Activated naive CD4-positive, alpha-beta T cell treated with anti-CD3 and anti-CD28 coated beads, Interleukin-2, amount 10 ng/mL, durations not matched to agents 7 days and 5 days (primary cell): ENCODE data around the gene SMAD6.
A peak's percentile ranks its signal among the peaks of the same experiment; 100 is the strongest.

Experiments used
- CTCF ChIA-PET: fragments of 350-600 bp; sonication (Branson Sonifier 250); formaldehyde crosslinking; loops from one replicate; lab custom pipeline; 2021; ENCODE audit warnings: antibody characterized with exemption; lab: Charles Lee
- DNase-seq: peaks from one replicate; pipeline ENCODE4 v3.0.0-alpha.2; 2020
- H3K27ac Mint-ChIP-seq: one replicate; pipeline ENCODE4 v1.8.0; 2021; ENCODE audit warnings: mild to moderate bottlenecking, moderate library complexity, mixed read lengths
- H3K27me3 Mint-ChIP-seq: one replicate; pipeline ENCODE4 v1.8.0; 2021; ENCODE audit warnings: mild to moderate bottlenecking, mixed read lengths
- H3K36me3 Mint-ChIP-seq: one replicate; pipeline ENCODE4 v1.8.0; 2021; ENCODE audit warnings: mixed read lengths
- H3K4me1 Mint-ChIP-seq: one replicate; pipeline ENCODE4 v1.8.0; 2021; ENCODE audit warnings: mixed read lengths
- H3K4me3 Mint-ChIP-seq: one replicate; pipeline ENCODE4 v1.8.0; 2021; ENCODE audit warnings: mild to moderate bottlenecking, moderate library complexity, mixed read lengths
- H3K9me3 Mint-ChIP-seq: one replicate; pipeline ENCODE4 v1.8.0; 2021; ENCODE audit warnings: mixed read lengths

The SMAD6 gene

GRCh38 chr15:66784174-66784573, 82.1 kb downstream of the SMAD6 start:
- Mint-ChIP-seq H3K27me3 (peaks cover 24% of the 10 kb centered on the region), H3K36me3 (no peaks in the 10 kb centered on the region), H3K4me1 (no peaks in the 10 kb centered on the region), H3K4me3 (no peak overlapping the region), H3K9me3 (no peaks in the 10 kb centered on the region), H3K27ac (no peak overlapping the region)
- CTCF ChIA-PET, result no interaction called here
- DNase-seq, result no peak

DNA sequence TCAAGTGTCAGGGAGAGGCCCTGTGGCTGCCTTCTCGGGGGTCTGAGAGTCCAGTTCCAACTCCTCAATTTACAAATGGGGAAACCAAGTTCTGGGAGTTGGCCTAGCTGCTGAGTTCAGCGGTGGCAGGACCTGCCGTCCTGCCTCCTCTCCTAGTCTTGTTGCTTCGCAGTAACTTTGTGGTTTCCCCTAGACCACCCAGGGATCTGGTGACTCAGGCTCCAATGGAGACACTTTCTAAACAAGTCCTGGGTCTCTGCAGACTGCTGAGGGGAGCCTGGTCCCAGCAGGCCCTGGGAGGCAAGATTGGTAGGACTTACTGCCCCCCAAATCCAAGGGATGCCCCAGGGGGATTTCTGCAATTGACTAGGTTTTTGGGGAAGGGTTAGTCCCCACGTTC, 83.6 kb downstream of the SMAD6 start:
- Mint-ChIP-seq H3K9me3 (no peaks in the 10 kb centered on the region), H3K4me1 (no peaks in the 10 kb centered on the region), H3K27ac (no peak overlapping the region), H3K4me3 (no peak overlapping the region), H3K27me3 (peaks cover 31% of the 10 kb centered on the region), H3K36me3 (no peaks in the 10 kb centered on the region)
- CTCF ChIA-PET, result interaction anchor here (1.0 kb wide), 1 partner anchor 67 kb away, joined by 3 read pairs; no protein-coding TSS in a partner anchor
- DNase-seq, result no peak

- no peaks in the 10 kb centered on the region for H3K4me1 Mint-ChIP-seq
- CTCF ChIA-PET, result no interaction called here
- no peak overlapping the region for H3K27ac Mint-ChIP-seq
- no peaks in the 10 kb centered on the region for H3K36me3 Mint-ChIP-seq
- no peaks in the 10 kb centered on the region for H3K9me3 Mint-ChIP-seq
- DNase-seq, result no peak
- no peak overlapping the region for H3K4me3 Mint-ChIP-seq
- H3K27me3 Mint-ChIP-seq, result peaks cover 34% of the 10 kb centered on the region
Measured at GRCh38 chr15:66786222-66786621, 84.2 kb downstream of the SMAD6 start.

DNA sequence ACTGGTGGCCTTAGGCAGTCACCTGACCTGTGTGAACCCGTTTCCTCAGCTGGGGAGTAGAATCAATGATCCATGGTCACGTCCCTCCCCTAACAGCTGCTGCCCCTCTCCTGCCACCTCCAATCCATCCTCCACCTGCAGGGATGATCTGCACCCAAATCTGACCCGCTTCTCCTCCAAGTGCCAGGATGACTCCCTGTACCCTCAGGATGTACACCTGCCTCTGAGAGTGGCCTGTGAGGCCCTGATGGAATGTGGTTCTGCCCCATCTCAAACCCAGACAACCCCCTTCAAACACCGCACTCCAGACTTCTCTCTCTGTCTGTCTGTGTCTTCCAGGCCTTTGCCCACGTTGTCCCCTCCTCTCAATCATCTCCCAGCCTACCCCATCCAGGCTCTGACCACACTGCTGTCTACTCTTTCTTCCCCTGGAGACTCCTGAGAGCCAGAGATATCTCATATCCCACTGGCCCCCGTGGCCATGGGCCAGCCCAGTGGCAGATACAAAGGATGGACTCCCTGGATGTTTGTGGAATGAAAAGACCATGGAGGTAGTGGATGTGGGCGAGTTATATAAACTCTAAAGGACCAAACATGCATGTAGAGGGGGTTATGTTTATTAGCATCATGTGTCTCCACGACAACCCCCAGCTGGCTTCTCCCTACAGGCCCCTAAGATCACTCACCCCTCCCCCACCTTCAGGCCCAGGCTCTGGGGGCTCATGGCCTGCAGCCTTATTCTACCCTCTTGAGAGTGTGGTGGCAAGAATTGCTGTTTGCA, 84.9 kb downstream of the SMAD6 start:
- H3K9me3 Mint-ChIP-seq, result no peaks in the 10 kb centered on the region
- peaks cover 38% of the 10 kb centered on the region for H3K27me3 Mint-ChIP-seq
- H3K4me1 Mint-ChIP-seq, result no peaks in the 10 kb centered on the region
- DNase-seq, result peak; percentile 13
- H3K27ac Mint-ChIP-seq, result no peak overlapping the region
- H3K4me3 Mint-ChIP-seq, result no peak overlapping the region
- CTCF ChIA-PET, result no interaction called here
- H3K36me3 Mint-ChIP-seq, result no peaks in the 10 kb centered on the region

GRCh38 chr15:66787489-66787871, 85.4 kb downstream of the SMAD6 start:
- Mint-ChIP-seq H3K27me3 (peaks cover 36% of the 10 kb centered on the region), H3K9me3 (no peaks in the 10 kb centered on the region), H3K4me1 (no peaks in the 10 kb centered on the region), H3K4me3 (no peak overlapping the region), H3K36me3 (no peaks in the 10 kb centered on the region), H3K27ac (no peak overlapping the region)
- CTCF ChIA-PET, result no interaction called here
- peak; percentile 6 for DNase-seq

DNA sequence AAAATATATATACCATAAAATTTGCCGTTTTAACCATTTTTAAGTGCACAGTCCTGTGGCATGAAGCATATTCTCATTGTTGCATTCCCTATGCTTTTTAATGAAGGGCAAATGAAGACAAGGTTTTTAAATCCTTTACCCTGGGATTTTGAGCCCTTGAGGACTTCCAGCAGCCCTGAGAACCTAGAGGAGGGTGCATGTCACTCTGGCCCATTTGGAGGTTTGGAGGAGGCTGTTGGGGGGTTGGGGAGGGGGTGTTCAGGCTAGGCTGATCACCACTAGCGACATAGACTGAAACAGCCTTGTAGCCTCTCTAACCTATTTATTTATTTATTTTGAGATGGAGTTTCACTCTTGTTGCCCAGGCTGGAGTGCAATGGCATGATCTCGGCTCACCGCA, 86.0 kb downstream of the SMAD6 start:
- H3K36me3 Mint-ChIP-seq, result no peaks in the 10 kb centered on the region
- CTCF ChIA-PET, result interaction anchor here (2.6 kb wide), 1 partner anchor 64 kb away, joined by 12 read pairs; no protein-coding TSS in a partner anchor
- no peaks in the 10 kb centered on the region for H3K4me1 Mint-ChIP-seq

GRCh38 chr15:66789029-66790025, 87.3 kb downstream of the SMAD6 start:
- H3K9me3 Mint-ChIP-seq, result no peaks in the 10 kb centered on the region
- H3K4me1 Mint-ChIP-seq, result no peaks in the 10 kb centered on the region
- DNase-seq, result no peak
- CTCF ChIA-PET, result interaction anchor here (0.7 to 2.6 kb wide), 2 partner anchors 9 to 63 kb away, joined by 3 to 12 read pairs; no protein-coding TSS in a partner anchor
- H3K27me3 Mint-ChIP-seq, result peaks cover 35% of the 10 kb centered on the region
- H3K27ac Mint-ChIP-seq, result no peak overlapping the region
- H3K36me3 Mint-ChIP-seq, result no peaks in the 10 kb centered on the region
- no peak overlapping the region for H3K4me3 Mint-ChIP-seq

More for the DNA sequence above, 86.0 kb downstream of the SMAD6 start:
- no peaks in the 10 kb centered on the region for H3K9me3 Mint-ChIP-seq
- H3K27me3 Mint-ChIP-seq, result peaks cover 35% of the 10 kb centered on the region
- DNase-seq, result no peak
- H3K4me3 Mint-ChIP-seq, result no peak overlapping the region
- no peak overlapping the region for H3K27ac Mint-ChIP-seq

- H3K9me3 Mint-ChIP-seq, result no peaks in the 10 kb centered on the region
- CTCF ChIA-PET, result no interaction called here
- no peak for DNase-seq
- no peaks in the 10 kb centered on the region for H3K36me3 Mint-ChIP-seq
- no peak overlapping the region for H3K4me3 Mint-ChIP-seq
- peaks cover 43% of the 10 kb centered on the region for H3K27me3 Mint-ChIP-seq
- no peaks in the 10 kb centered on the region for H3K4me1 Mint-ChIP-seq
- H3K27ac Mint-ChIP-seq, result no peak overlapping the region
Measured at GRCh38 chr15:66795851-66796250, 93.8 kb downstream of the SMAD6 start.

GRCh38 chr15:66796343-66796742, 94.3 kb downstream of the SMAD6 start:
- H3K27ac Mint-ChIP-seq, result no peak overlapping the region
- peaks cover 41% of the 10 kb centered on the region for H3K27me3 Mint-ChIP-seq
- H3K4me1 Mint-ChIP-seq, result no peaks in the 10 kb centered on the region
- H3K9me3 Mint-ChIP-seq, result no peaks in the 10 kb centered on the region
- CTCF ChIA-PET, result no interaction called here
- no peaks in the 10 kb centered on the region for H3K36me3 Mint-ChIP-seq
- no peak overlapping the region for H3K4me3 Mint-ChIP-seq
- DNase-seq, result no peak

- Mint-ChIP-seq H3K36me3 (no peaks in the 10 kb centered on the region), H3K9me3 (no peaks in the 10 kb centered on the region), H3K27ac (no peak overlapping the region), H3K27me3 (peaks cover 42% of the 10 kb centered on the region), H3K4me1 (no peaks in the 10 kb centered on the region), H3K4me3 (no peak overlapping the region)
- CTCF ChIA-PET, result interaction anchor here (0.5 kb wide), 1 partner anchor 8 kb away, joined by 3 read pairs; no protein-coding TSS in a partner anchor
- DNase-seq, result no peak
Measured at GRCh38 chr15:66797921-66798320, 95.9 kb downstream of the SMAD6 start.

DNA sequence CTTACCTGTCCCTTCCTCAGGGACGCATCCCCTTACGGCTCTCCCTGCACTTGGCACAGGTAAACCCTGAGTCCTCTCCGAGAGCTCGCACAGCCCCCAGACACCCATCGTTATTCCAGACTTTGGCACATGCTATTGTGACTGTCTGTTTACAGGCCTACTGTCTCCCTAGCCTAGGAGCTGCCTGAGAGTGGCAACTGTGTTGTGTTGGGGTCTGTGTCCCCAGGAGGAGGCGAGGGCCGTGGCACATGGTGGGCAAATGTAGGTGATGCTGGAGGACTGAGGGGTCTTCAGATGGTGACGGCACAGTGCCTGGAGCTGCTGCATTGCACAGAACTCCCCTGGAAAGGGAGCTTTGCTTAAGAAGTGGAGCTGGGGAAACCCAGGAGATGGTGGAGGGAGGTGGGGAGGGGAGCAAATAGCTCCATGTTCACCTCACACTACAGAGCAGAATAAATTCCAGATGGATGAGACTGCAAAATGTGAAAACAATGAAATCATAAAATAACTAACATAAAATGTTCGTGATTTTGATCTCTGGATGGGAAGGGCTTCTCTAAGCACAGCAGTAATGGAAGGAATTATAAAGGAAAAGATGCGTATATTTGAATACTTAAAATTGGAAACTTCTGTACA, 96.5 kb downstream of the SMAD6 start:
- no peak for DNase-seq
- CTCF ChIA-PET, result interaction anchor here (0.5 kb wide), 1 partner anchor 9 kb away, joined by 3 read pairs; no protein-coding TSS in a partner anchor
- H3K9me3 Mint-ChIP-seq, result no peaks in the 10 kb centered on the region

GRCh38 chr15:66799242-66799641, 97.2 kb downstream of the SMAD6 start:
- Mint-ChIP-seq H3K27me3 (peaks cover 31% of the 10 kb centered on the region), H3K36me3 (no peaks in the 10 kb centered on the region), H3K9me3 (no peaks in the 10 kb centered on the region), H3K27ac (no peak overlapping the region), H3K4me1 (no peaks in the 10 kb centered on the region), H3K4me3 (no peak overlapping the region)
- CTCF ChIA-PET, result no interaction called here
- DNase-seq, result no peak

More for the DNA sequence above, 96.5 kb downstream of the SMAD6 start:
- Mint-ChIP-seq H3K4me1 (no peaks in the 10 kb centered on the region), H3K27ac (no peak overlapping the region), H3K36me3 (no peaks in the 10 kb centered on the region), H3K27me3 (peaks cover 36% of the 10 kb centered on the region), H3K4me3 (no peak overlapping the region)

DNA sequence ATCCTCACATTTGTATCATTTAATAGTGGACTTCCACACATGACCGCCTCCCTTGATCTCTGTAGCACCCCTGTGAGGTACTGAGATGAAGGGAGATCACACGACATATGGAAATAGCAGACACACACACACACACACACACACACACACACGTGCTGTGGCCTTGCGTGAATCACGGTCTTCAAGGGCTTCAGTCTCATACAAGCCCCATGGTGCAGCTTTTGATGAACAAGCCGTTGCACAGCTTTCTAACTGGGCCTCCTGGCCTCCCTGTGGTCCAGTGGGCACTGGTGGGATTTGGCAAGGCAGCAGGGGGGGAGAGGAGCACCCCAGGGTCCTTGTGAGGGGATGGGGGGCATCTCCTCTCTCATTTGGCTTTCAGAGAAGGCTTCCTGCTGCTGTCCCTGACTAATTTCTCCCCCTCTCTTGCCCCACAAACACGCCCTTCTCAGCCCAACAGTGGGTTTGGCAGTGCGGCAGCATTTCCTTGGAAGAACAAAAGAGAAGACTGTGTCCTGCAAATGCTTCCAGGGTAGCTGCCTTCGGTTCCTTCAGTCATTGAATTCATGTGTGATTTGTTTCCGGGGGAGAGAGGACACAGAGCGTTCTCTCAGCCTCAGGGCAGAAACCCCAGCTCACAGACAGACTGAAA, 98.7 kb downstream of the SMAD6 start:
- CTCF ChIA-PET, result no interaction called here
- no peak overlapping the region for H3K4me3 Mint-ChIP-seq
- H3K9me3 Mint-ChIP-seq, result no peaks in the 10 kb centered on the region
- H3K36me3 Mint-ChIP-seq, result no peaks in the 10 kb centered on the region
- no peaks in the 10 kb centered on the region for H3K4me1 Mint-ChIP-seq
- no peak overlapping the region for H3K27ac Mint-ChIP-seq
- H3K27me3 Mint-ChIP-seq, result peaks cover 36% of the 10 kb centered on the region
- DNase-seq, result no peak
